Limb (tissue), 2 donors: Measurements from ENCODE around the gene MMP10.

Experiments used
- DNase-seq, 2 donors: peaks; one replicate each; pipeline ENCODE4 v3.0.0-alpha.2; 2016; ENCODE audit errors: extremely low spot score in 2 of 2

MMP10 gene

DNA sequence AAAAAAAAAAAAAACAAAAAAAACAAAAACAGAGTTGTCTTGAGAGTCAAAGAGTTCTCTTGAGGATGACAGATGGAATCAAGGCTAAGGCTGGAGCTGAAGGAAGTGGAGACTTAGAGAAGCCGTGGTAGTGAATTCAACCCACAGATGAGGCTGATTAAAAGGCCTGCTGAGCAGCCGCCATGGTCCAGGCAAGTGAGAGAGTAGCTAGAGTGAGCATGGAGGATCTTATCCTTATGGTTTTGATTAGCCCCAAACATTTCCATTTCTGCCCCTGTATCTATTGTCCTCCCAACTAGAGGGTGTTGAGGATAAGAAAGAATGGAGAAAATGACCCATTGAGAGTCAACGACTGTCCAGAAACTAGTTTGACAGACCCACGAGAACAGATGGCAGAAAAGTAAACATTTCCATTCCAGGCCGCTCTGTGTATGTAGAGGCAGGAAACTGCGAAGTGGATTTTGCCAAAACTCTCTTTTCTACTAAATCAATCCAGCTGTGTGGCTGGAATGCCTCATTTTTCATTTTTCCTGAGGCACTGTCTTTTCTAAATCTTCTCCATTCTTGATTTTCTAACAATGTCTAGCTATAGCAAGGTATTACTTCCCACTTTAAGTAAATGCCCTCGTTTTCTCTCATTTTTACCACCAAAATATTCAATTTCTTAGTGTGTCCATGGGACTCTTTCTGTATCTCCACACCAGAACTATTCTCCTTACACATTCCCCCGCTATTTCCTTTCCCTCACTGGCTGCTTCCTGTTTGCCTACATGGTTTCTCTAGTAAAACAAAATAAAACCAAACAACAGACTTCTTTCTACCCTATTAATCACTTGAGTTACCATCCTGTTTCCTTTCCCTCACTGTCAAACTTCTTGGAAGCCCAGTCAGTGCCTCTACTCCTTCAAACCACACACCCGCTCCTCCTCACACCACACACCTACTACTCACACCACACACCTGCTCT lies 50.3 kb downstream of the MMP10 start:
- peak in 1 of 2 donors; percentile 27 for DNase-seq

DNA sequence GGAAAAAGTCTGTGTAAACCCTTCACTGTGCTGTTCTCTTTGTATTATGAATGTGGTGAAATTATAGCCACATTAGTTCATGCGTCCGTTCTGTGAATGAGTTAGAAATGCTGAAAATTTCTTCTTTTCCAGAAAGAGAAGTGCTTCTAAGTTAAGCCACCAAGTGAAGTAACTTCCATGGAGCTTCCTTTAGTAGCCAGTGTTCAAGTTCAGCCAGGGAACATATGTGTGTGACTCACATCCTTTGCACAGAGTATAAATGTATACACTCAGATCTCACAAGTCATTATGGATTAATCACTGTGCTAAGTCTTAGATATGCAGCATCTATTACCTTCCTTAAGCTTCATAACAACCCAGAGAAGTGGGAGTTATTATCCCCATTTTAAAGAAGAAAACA lies 52.5 kb downstream of the MMP10 start:
- no peak for DNase-seq

DNA sequence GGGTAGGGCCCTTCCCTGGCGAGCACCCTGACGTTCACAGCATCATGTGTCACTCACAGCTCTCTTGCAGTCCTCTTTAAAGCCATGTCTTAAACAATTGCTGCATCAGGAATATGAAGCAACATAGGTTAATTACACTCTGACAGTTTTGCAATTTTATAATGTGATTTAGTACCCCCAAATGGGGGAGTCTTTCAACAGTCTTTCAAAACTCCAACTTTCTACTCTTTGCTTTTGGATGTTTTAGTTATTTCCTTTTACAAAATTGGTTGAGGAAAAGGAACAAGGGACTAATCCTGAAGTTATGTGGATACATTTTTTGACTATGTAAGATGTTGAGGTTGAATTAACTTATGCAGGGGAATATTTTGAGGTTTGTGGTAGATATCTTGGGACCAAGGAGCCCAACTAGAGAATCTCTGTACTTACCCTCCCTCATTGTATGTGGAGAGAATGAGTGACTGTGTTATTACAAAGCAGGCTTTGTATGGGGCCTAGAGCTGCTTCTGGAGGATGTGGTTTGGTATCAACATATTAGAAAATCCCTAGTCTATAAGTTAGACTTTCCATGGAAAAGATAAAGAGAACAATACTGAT lies 55.4 kb downstream of the MMP10 start, which contains the start of gene MMP8:
Gene MMP8 (minus strand): TSS at position 51 of the 597 bp plus-strand sequence. CDS start 99 bp downstream, outside the sequence.
- no peak for DNase-seq

DNA sequence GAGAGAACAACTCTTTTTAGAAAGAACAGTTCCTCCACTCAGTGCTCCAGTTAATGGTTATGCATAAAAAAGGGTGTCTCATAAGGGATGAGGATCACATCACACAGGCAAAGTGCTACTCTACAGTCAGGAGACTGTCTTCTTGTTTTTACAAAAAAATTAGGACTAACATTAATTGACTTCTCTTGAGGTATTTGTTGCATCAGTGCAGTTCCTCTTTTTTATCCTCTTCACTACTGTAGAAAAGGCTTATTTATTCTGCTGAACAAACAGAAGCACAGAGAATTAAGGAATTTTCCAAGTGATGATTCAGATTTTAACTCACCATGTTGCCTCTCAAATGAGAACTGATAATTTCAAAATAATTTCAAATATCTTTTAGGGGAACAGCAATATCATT lies 57.6 kb downstream of the MMP10 start:
- DNase-seq: no peak
